ENCODE data around the gene TOX2.

DNA sequence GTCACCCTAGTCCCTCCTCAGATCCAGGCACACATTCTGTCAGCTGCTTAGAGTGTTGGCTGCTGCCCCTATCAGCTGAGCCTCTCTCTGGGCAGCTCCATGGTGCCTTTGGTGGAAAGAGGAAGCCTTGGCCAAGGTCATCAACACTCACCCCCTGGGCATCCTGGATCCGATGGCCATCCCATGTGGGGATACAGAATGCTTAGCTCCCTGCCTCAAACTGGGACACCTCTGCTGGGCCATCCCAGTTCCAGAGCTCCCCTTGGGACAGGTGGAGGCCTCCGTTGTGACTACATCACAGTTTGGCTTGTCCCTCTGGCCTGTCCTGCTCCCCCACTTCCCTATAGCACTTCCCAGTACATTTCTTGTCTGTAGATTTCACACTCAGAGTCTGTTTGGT lies 45.6 kb downstream of the TOX2 start:
- TF ChIP-seq POLR2AphosphoS5 (IDR thresholded peaks at IDR 0.05), result no peak
- TF ChIP-seq CTCF (IDR thresholded peaks at IDR 0.05 in 8 of 11, conservative IDR thresholded peaks at IDR 0.05 in 3 of 11), result no peak
- no peak for TF ChIP-seq POLR2A (IDR thresholded peaks at IDR 0.05)
